Eye (tissue), 1 donor: Measurements from ENCODE around the gene BMPR1B.
"Not testable (repeated sequence)": the region's sequence is repeated elsewhere in the genome, so short reads cannot be mapped to it uniquely, and the experiment has no call there.

ENCODE experiments used
- DNase-seq: peaks from one replicate; pipeline ENCODE4 v3.0.0-alpha.2; 2015

The BMPR1B gene

GRCh38 chr4:94841166-94841863 is 83.6 kb downstream of the BMPR1B start:
- not testable (repeated sequence) for DNase-seq

DNA sequence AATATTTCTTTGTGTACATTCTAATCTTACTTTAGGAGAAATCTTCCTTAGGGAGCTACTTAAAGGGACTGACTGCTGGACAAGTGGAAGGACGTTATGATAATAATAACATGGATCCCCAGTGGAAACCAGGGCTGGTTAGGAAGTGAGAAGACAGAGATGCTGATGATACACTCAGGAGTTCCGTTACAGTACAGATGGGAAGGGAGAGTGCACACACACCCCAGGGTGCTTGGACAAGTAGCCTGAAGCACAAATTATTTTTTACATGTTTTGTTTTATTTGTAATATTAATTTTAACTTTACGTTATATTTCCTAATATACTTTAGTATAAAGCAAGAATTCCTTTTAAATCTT is 84.1 kb downstream of the BMPR1B start:
- DNase-seq, result no peak

DNA sequence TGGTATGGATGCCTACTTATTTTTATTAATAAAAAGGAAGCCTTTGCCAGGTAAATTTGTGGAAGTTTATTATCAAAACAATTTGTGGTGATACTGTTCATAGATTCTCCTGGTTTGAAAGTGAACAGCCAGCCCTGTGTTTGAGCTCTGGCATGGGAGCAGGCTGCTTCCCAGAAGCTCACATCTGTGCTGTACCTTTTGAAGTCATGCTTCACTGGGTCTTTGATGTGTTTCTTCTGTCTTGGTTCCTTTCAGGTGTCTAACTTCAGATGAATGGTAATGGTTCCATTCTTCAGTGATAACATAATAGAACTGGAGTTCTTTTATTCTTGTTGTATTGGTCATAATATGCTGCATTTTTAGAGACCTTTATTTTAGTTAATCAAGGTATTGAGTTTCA is 85.5 kb downstream of the BMPR1B start:
- no peak for DNase-seq

DNA sequence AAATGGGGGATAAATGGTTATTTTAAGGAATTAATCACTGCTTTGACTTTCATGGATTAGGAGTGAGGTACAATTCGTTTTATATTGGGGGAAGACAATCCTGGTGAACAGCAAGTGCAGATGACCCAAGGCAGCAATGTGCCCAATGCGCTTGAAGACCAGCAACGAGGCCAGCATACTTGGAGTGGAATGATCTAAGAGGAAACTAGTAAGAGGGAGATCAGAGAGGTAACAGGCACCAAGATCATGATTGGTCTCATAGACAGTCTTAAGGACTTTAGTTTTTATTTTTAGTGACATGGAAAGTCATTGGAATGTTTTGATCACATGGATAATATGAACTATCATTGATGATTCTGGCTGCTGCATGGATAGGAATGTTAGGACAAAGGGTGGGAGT is 90.6 kb downstream of the BMPR1B start:
- no peak for DNase-seq

- DNase-seq, result no peak
Measured at GRCh38 chr4:94849901-94850300, 92.1 kb downstream of the BMPR1B start.

- peak; percentile 14 for DNase-seq
Measured at GRCh38 chr4:94852616-94853015, 94.9 kb downstream of the BMPR1B start.

DNA sequence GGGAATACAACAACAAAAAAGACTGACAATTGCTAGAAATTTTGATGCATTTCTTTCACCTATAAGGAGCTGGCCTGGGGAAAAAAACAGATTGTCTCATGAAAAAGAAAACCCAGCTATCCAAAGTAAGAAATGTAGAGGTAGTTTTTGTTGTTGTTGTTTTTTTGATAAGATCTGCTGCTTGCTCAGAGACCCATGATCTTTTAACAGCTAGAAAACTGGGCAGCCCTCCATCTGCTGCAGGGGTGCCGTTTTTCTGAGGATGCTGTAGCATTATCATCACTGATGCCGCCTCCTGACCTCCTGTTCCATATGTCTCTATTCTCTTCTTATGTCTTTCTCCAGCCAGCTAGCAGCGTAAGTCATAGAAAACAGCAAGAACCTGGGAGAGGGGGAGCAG is 98.3 kb downstream of the BMPR1B start:
- DNase-seq, result peak; percentile 4

DNA sequence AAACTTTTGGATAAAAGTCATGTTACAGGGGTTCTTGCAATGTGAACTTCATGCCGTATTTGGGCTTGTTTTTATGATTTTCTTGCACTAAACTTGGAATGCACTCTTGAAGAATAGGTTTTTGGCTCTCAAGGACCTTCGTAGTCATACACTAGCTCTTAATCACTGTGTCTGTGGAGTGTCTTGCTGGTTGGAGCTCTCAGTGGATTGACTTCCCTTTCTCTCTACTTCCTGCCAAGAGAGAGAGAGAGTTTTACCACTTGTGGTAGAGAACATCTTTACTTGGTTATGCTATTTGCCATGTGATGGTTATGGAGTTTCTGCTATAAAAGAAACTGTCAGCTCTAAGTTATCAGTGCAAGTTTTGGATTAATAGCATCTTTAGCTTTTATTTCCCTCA is 112.4 kb downstream of the BMPR1B start:
- DNase-seq, result peak; percentile 6

GRCh38 chr4:94871644-94872305 is 114.0 kb downstream of the BMPR1B start:
- DNase-seq, result no peak

DNA sequence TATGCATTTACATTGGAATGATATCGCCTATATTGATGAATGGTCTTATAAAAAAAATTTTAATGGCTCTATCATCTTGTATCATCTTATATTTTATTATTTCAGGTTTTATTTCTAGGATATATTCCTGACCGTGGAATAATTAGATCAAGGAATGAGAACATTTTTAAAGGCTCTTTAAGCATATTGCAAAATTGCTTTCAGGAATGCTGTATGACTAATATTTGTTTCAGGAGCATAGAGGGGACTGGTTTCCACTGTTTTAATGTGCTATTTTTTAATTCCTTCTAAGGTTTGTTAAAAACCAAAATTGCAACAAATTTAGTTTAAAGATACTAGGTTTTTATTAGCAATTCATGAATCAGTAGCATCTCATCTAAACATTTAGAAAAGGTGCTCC is 120.2 kb downstream of the BMPR1B start:
- DNase-seq, result no peak

DNA sequence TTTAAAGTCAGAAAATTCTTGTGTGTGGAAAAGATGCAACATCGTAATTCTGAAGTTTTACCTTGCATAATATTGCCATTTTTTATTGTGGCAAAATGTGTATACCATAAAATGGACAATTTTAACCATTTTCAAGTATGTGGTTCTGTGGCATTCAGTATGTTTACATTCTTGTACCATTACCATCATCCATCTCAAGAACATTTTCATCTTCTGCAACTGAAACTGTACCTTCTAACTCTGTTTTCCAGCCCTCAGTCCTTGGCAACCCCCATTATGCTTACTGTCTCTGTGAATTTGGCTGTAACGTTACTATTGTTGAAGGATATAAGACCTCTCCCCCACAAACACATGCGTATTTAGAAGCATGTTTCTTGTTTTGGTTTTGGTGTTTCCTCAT is 123.2 kb downstream of the BMPR1B start:
- no peak for DNase-seq

GRCh38 chr4:94882756-94883155 is 125.0 kb downstream of the BMPR1B start:
- no peak for DNase-seq

DNA sequence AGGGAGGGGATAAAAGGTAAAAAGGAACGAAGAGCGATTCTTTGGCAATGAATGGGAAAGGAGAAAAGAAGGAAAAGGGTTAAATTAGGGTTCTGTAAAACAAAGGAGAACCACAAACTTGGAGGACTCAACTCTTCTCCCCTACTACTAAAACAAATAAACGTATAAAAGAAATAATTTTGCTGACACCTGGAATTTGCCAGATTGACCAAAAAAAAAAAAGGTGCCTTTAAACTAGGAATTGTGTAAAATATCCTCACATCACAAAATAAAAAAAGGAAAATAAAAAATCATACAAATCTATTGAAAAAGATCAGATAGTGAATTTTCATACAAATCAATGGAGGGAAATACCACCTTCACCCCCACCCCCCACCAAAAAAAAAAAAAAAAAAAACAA is 129.3 kb downstream of the BMPR1B start:
- no peak for DNase-seq

DNA sequence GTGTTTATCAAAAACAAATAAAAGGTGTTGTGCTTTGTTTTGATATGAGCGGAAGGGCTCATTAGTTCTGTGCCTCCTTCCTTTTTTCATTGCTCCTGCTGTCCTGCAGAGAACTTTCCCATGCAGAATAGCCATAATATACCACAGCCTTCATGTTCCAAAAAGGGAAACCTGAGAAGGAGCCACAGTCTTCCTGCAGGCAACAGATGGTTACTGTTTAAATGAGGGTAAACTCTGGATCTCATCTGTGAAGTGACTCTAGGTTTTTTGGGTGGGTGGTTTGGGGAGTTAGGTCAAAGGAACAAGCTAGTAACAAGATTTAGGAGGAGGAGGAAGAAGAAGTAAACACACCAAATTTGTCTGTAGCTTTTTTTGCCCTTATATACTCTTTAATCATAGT is 131.8 kb downstream of the BMPR1B start:
- DNase-seq, result no peak

GRCh38 chr4:94889946-94890345 is 132.2 kb downstream of the BMPR1B start:
- no peak for DNase-seq

DNA sequence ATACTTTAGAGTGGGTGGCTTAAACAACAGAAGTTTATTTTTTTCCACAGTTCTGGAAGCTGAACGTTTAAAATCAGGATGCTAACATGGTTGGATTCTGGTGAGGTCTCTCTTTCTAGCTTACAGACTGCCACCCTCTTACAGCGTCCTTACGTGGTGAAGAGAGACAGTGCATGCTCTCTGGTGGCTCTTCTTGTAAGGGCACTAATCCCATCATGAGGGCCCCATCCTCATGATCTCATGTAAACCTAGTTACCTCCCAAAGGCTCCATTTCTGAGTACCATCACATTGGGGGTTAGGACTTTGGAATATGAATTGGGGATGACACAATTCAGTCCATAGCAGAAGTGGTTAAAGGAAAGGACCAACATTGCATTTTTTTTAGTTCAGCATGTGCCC is 132.8 kb downstream of the BMPR1B start:
- no peak for DNase-seq

DNA sequence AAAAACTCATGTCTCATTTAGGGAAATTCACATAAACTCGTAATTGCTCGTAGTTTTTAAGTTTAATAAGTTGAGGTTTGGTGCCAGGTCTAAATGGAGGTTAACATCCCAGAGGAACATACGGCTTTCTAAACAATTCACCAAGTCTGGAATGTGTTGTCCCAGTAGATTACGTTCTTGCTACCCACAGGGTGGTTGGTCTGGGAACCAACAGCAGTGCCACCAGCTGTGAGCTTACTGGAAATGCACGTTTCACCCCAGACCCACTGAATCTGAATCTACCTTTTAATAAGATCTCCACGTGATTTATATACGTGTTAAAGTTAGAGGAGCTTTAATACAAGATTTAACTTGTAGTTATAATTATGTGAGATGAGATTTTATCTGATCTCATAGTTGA is 134.3 kb downstream of the BMPR1B start:
- DNase-seq, result no peak

DNA sequence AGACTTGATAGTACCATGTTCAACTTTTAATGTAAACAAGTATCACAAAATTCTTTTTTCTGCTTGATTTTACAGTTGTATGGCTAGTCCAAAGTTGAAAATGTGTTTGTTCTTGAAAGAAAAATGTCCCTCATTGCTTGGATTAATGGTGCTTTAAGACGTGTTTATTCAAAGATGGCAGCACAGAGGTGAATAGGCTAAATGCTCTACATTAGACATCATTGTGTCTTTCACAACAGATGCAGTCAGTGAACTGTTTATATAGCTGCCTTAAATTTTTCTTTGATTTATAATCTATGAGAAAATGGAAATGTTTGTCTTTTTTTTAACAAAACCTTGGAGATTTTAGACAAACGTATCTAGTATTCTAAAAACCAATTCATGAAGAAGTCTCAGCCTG is 137.3 kb downstream of the BMPR1B start:
- no peak for DNase-seq

GRCh38 chr4:94897023-94897422 is 139.3 kb downstream of the BMPR1B start:
- no peak for DNase-seq

- no peak for DNase-seq
Measured at GRCh38 chr4:94905511-94905910, 147.8 kb downstream of the BMPR1B start.

GRCh38 chr4:94909645-94910044 is 151.9 kb downstream of the BMPR1B start:
- no peak for DNase-seq

DNA sequence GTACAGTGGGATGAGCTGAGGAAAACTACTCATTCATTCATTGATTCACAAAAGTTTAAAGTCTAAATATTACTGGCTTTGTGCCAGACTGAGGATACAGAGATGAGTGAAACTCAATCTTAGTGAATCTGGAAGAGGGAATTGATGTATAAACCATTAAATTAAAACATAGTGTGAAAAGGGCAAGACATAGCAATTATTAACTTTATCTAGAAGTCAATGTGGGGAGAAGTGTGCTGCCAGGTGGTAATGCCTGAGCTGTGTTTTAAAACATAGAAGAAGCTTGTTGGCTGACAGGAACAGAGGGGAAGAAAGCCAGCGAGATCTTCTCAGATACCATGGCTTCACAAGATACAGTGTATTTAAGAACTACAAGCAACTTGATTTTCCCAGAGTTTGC is 153.4 kb downstream of the BMPR1B start:
- DNase-seq, result no peak

DNA sequence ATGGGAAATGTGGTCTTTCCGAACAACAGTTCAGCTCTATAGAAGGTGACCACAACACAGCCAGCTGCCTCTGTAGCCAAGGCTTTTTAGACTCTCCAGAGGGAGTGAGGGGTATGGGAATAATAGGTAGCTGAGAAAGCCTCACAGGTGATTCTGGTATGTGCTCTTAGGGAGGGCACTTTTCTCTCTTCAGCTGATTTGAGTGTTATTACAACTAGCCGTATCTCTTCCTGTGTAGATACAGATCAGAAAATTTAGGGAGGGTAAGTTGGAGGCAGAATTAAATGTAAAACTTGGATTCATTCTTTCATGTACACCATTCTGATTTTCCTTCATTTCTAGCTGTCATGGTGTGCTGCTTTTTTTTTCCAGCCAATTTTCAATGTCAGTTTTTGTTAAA is 154.9 kb downstream of the BMPR1B start:
- no peak for DNase-seq

DNA sequence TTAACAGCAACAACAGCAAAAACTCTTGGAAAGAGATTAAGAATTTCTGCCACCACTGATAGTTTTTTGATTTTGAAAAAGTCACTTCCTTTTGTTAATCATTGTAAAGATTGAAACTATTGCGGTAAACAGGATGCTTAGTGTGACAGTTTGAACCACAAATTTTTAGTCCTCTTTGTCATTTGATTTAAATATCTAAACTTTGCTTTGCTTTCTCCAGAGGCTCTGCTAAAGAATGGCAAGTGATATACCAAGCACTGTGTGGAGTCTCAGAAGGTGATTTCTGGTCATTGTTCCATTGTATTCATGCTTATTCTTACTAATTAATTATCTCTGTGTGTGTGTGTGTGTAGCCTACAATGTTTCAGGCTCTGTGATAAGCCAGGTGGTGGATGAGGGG is 155.6 kb downstream of the BMPR1B start:
- DNase-seq, result no peak

DNA sequence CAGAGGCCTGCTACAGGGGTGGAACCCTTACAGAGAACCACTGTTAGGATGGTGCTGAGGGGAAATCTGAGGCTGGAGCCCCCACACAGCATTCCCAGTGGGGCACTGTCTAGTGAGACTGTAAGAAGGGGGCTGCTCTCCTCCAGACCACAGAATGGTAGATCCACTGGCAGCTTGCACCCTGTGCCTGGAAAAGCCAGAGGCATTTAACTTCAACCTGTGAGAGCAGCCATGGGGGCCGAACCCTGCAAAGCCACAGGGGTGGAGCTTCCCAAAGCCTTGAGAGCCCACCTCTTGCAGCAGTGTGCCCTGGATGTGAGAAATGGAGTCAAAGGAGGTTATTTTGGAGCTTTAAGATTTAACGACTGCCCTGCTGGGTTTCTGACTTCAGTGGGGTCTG is 159.4 kb downstream of the BMPR1B start:
- DNase-seq, result no peak
